ENCODE results near the gene CYB561D1. TPM values are rescaled to one million over a fixed set of nuclear protein-coding genes. Genes with fewer than 3 reads are reported as not detected.
"Not testable (repeated sequence)": the region's sequence is repeated elsewhere in the genome, so short reads cannot be mapped to it uniquely, and the experiment has no call there.

CYB561D1 gene, protein sequence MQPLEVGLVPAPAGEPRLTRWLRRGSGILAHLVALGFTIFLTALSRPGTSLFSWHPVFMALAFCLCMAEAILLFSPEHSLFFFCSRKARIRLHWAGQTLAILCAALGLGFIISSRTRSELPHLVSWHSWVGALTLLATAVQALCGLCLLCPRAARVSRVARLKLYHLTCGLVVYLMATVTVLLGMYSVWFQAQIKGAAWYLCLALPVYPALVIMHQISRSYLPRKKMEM
- total RNA-seq, result 10.5 TPM

DNA sequence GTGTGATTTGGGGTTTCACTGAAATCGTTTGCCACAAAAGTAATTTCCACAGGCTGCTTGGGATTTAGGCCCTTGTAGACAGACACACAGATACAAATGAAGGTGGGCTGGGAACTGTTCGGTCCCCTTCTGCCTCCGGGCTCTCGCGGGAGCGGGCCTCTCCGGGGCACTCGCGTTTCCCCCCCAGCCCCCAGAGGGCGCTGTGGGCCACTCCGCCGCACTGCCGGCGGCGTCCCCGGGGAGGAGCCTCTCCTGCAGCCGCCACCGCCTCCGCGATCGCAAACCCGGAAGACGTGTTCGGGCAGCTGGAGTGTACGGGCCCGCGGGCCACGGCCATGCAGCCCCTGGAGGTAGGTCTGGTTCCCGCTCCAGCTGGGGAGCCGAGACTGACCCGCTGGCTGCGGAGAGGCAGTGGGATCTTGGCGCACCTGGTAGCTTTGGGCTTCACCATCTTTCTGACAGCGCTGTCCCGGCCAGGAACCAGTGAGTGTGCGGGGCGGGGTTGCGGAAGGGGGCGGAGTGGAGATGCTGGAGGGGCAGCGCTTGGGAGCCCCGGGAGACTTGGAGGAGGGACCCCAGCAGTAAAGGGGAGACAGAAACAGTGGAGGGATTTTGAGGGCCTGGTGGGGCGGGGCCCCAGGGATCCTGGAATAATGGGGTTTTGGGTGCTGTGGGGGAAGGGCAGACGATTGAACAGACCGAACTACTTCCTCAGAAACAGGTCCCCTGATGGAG is at the start of gene CYB561D1:
Gene CYB561D1, plus strand, starts transcription at position 290 of the 735 bp plus-strand sequence. Its CDS starts 46 bp downstream, at position 336.
- DNase-seq (ENCODE audit: low spot score), result peak; percentile 89

DNA sequence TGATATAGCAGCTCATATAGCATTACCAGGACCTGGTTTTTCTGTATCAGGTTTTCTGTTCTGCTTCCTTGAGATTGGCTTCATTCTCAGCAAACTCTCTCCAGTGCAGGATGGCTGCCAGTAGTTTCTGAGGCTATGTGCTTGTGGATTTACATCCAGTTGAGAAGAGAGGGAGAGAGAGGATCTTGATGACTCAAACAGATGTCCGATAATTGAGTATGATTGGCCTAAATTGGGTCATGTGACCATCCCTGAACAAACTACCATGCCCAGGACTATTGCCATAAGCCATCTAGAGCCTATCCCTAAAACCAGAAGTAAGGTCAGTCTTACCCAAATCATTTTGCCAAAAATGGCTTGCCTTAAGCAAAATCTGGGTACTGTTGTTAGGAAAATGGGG is 49.5 kb upstream of the CYB561D1 start:
- DNase-seq (ENCODE audit: low spot score), result no peak

DNA sequence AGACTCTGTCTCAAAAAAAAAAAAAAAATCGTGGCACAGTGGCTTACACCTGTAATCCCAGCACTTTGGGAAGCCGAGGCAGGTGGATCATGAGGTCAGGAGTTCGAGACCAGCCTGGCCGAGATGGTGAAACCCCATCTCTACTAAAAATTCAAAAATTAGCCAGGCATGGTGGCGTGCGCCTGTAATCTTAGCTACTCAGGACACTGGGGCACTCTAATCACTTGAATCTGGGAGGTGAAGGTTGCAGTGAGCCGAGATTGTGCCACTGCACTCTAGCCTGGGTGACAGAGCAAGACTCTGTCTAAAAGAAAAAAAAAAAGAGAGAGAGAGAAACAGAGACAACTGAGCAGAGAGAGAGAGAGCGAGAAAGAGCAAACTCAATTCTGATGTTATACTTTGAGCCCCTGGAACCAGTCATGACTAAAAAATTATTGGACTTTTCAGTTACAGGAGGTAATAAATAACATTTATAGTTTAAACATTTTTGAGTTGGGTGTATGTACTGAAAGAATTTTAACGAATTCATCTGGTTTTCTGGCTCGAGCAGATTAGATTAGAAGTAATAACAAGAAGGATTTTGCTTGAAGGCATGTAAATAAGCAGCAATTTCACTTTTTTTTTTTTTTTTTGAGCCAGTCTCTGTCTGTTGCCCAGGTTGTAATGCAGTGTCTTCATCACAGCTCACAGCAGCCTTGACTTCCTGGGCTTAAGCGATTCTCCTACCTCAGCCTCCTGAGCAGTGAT is 47.8 kb upstream of the CYB561D1 start:
- not testable (repeated sequence) for DNase-seq (ENCODE audit: low spot score)

DNA sequence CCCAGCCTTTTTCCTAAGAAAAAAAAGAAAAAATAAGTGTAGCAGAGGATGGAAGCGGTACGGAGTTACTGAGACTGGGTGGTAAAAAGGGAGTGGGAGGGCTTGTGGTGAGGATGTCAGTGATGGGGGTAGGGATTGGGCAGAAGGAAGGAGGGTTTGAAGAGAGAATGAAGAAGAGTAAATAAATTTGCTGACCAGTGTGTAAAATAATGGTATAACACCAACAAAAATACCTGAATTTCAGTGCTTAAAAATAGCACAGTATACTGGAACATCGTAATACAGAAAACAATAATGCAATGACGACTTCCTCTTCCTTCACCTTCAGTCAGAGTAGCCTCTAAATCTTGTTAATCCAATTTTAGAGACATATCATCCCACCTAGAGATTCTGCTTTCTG is 46.4 kb upstream of the CYB561D1 start:
- DNase-seq (ENCODE audit: low spot score), result no peak

DNA sequence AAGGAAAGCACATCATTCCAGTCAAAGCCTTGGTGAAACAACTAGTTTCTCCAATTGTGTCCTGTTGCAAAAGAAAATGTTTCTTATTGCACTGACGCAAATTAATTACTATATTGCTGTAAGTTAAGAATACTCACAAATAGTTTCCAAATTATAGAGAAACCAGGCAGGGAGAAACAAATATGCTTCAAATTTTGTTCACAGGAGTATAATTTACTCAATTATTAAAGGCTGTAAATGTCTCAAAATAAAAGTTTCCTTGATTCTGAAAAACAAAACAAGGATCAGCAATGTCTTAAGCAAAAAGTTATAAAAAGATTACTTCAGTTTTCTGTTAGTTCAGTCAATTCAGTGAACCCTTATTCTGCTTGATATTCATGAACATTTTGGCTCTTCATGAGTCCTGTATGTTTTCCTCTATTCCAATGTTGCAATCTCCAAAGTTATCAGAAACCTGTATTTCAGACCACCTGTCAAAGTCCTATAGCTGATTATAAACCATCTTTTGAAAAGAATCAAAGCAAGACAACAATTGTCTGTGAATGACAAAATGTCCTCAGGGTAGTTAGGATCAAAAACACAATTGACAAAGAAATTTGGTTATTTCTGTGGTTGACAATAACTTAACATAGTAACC is 39.3 kb upstream of the CYB561D1 start:
- DNase-seq (ENCODE audit: low spot score), result no peak

DNA sequence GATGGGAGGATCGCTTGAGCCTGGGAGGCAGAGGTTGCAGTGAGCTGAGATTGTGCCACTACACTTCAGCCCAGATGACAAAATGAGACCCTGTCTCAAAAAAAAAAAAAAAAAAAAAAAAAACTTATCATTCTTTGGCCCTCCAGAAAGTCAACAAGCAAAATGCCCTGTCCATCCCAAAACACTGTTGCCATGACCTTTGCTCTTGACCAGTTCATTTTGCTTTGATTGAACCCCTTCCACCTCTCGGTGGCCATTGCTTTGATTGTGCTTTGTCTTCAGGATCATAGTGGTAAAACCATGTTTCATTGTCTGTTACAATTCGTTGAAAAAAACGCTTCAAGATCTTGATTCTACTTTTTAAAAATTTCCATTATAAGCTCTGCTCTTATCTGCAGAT is 36.1 kb upstream of the CYB561D1 start:
- DNase-seq (ENCODE audit: low spot score), result no peak

DNA sequence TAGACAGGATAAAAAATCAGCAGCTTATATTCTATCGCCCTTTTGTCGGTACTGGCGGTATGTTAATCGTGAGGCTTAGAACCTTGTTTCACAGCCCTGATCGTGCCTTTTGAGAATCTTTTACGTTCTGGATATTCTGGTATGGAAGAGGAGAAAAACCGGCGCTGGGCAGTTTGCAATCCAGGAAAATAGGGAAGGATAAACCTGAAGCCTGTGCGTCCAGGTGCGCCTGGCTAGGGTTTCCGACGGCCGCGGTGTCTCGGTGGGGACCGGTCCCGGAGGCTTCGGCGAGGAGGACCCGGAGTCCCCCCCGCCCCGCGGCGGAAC is 27.8 kb upstream of the CYB561D1 start:
- DNase-seq (ENCODE audit: low spot score), result no peak

DNA sequence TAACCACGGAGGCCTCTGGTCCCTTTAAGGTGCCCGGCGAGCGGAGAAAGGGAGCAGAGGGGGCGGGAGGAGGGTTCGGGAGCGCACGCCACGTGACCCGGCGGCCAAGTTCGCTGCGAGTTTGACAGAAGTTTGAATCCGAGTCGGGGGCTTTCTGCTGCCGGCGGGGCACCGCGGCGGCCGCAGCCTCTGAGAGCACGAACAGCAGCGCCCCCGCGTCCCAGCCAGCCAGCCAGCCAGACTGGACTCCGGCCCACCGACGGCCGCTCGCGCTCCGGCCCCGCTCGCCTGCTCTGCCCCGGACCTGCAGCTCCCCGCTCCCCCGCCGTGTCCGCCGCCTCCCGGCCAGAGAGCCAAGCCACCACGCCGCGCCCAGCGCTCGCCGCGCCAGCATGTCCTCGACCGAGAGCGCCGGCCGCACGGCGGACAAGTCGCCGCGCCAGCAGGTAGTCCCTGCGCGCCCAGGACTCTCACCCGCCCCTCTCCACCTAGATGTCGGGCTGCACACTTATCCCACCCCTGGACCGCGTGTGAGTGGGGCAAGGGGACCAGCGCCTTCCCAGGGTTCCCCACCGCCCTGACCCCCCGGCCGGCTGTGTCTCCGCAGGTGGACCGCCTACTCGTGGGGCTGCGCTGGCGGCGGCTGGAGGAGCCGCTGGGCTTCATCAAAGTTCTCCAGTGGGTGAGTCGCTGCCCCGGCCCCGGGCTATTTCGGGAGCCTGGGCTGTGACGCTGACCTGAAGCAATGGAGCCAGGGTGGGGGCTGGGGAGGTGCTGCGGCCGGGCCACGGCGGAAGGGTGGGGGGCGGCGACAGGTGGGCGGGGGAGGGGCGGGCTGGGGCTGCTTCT is 27.2 kb upstream of the CYB561D1 start, which contains the start of gene SYPL2:
Gene SYPL2, plus strand, starts transcription at position 95 of the 849 bp plus-strand sequence. Its CDS starts 298 bp downstream, at position 393.
- no peak for DNase-seq (ENCODE audit: low spot score)

DNA sequence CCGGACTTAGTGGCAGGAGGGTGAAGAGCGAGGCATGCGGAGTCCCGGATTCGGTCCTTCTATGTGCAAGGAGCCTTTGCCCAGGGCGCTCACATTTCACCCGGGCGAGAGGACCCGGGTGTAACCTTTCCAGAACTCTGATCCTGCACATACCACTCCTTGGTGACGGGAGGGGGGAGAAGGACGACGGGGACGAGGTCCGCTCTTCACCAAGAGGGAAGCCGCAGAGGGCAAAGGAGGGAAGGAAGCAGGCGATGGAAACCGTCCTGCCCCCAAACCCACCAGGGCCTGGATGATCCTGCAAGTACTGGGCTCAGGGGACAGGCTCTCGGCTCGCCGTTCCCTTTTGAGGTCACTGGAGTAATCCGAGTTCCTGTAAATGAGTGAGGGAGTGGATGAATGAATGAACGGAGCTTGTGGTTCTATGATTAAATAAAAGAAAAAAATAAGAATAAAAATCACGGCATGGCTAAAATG is 26.6 kb upstream of the CYB561D1 start:
- no peak for DNase-seq (ENCODE audit: low spot score)

DNA sequence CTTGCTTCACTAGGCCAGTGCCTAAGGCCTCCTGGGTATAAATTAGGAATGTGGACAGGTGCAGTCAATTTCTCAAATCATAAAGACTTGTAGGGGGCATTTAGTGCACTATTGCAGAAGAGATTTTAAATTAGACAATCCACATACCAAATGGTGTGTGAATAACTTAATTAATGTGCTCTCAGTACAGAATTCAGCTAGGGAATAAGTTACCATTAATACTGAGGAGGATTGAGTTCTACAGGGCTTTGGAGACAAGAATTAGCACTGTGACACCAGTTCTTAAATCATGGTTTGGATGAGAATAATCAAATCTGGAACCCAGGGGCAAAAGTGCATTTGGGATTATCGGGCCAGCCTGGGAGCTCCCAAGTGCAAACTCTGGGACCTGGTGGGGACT is 25.8 kb upstream of the CYB561D1 start:
- DNase-seq (ENCODE audit: low spot score), result no peak

DNA sequence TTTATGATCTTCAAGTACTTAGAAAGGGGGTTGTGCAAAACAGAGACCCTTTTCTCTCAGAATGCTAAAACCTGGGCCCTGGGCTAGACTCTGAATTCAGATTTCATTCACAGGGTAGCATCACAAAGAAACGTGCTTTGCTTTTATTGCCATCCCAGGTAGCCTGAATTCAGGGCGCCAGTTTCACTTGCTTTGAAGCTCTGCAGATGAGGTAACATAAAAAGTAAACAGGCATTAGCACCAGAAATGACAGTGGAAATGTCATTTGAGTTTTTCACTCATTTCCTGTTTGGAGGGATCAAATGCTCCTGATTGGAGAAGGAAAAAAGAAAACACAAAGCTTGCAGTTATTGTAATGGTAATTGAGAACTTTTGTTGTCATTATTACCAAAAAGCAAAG is 25.0 kb upstream of the CYB561D1 start:
- no peak for DNase-seq (ENCODE audit: low spot score)

DNA sequence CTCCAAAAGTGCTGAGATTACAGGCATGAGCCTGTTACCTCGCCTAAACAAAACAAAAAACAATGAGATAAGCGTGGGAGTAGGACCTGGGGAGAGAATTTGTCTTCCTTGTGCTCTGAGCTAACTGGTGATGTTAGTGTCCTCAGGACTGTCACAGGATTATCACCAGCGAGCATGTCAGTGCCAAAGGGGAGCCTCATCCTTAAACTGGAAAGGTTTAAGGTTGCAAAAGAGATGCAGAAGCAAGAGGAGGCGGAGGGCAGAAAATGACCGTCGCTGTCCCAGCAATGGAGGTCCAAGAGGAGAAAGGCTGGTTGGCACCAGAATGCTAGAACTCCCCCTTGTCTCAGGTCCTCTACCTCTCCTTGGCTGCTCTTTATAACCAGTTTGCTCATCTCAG is 23.6 kb upstream of the CYB561D1 start:
- no peak for DNase-seq (ENCODE audit: low spot score)

DNA sequence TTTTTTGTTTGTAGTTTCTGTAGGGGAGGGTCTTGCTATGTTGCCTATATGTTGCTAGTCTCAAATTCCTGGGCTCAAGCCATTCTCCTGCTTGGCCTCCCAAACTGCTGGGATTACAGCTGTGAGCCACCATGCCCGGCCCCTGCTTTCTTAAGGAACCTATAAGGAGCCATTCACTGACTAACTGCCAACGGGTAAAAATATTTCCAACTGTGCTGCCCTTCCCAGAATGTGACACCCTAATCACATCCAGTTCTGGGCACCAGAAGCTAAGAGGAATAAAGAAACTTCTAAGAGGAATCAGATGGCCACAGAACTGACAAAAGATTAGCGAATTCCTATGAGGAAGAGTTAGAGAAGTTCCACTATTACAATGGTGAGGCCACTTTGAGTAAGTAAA is 21.1 kb upstream of the CYB561D1 start:
- no peak for DNase-seq (ENCODE audit: low spot score)

DNA sequence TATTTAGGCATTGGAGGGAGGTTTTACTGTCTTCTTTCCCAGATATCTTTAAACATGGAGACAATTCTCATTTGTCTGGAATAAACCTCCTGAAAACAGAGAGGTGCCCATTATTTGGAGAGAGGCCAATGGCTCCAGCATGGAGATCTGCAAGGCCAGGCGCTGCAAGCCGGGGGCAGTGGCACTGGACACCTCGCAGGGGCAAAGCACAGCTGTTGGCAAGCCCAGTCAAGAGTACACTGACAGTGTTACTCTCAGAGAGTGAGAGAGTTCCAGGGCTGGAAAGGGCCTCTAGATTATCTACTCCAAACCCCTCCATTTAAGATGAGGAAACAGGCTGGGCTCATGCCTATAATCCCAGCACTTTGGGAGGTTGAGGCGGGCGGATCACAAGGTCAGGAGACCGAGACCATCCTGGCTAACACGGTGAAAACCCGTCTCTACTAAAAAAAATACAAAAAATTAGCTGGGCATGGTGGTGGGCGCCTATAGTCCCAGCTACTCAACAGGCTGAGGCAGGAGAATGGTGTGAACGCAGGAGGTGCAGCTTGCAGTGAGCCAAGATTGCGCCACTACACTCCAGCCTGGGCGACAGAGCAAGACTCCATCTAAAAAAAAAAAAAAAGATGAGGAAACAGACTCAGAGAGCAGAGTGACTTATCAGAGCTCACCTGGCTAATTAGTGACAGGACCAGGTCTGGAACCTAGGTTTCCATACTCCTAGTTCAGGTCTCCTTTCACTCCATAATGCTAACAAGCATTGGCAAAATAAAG is 20.4 kb upstream of the CYB561D1 start:
- DNase-seq (ENCODE audit: low spot score), result not testable (repeated sequence)

DNA sequence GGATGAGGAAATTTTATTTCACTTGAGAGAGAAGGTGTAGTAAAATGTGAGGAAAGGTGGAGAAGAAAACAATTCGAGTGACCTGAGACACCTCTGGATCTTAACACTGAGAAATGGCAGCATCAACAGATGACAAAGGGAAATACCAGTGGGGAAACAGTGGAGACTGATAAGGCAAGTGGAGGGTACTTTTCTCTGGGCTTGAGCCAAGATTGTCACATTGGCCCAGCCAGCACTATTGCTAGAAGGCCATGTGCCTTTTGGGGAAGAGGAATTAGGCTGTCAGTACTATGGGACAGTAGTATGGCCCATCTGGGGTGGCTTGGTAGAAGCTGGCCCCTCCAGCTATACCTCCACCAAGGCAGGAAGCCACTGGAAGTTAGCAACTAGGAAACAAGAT is 19.2 kb upstream of the CYB561D1 start:
- no peak for DNase-seq (ENCODE audit: low spot score)

DNA sequence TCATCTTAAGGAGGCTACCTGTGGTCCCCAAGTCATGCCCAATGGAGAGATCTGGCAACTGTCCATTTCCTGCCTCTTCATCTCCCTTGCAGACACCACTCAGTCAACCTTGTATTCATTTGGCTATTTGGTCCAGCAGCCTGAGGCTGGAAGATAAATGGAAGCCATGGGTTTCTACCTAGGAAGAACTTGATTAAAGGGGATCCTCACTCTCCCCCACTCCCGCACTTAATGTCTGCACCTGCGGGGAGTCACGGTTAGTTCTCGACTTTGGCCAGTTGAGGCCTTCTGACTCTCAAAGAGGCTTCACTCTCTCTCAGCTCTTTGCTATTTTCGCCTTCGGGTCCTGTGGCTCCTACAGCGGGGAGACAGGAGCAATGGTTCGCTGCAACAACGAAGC is 18.6 kb upstream of the CYB561D1 start:
- no peak for DNase-seq (ENCODE audit: low spot score)

DNA sequence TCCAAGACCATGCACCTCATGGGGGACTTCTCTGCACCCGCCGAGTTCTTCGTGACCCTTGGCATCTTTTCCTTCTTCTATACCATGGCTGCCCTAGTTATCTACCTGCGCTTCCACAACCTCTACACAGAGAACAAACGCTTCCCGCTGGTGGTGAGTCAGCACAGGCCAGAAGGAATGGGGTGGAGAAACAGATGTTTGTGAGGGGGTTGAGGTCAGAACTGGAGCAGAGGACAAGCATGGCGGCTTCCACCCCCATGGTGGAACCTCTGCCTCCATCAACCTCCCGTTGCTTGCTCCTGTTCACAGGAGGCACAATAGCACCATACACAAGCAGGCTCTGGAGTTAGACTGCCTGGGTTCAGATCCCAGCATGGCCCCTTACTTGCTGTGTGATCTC is 17.1 kb upstream of the CYB561D1 start:
- DNase-seq (ENCODE audit: low spot score), result no peak

DNA sequence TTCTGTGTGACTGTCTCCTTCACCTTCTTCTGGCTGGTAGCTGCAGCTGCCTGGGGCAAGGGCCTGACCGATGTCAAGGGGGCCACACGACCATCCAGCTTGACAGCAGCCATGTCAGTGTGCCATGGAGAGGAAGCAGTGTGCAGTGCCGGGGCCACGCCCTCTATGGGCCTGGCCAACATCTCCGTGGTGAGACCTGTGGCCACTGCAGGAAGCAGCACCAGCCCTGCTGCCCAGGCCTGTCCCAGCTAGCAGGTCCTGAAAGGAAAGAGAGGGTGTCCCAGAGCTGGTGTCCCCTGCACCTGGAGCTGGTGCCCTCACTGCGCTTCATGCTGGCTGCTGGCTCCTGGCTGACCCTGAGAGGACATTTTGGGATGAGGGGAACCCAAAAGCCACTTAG is 16.1 kb upstream of the CYB561D1 start:
- no peak for DNase-seq (ENCODE audit: low spot score)

DNA sequence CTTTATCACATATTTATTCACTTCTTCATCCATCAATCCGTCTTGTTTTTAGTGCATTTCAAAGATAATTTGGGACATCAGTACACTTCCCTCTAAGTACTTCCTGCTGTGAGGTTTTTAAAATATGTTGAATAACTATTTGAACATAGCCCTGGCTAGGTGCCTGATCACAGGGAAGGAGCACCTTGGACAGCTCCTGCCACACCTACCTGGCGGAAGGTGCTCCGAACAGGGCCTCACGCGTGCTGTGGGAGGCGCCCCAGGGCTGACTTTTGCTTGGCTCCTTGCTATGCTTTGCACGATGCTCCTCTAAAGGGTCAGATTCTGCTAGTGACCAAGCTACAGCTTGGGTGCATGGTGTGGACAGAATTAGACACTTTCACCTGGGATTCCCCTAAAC is 15.1 kb upstream of the CYB561D1 start:
- DNase-seq (ENCODE audit: low spot score), result no peak

DNA sequence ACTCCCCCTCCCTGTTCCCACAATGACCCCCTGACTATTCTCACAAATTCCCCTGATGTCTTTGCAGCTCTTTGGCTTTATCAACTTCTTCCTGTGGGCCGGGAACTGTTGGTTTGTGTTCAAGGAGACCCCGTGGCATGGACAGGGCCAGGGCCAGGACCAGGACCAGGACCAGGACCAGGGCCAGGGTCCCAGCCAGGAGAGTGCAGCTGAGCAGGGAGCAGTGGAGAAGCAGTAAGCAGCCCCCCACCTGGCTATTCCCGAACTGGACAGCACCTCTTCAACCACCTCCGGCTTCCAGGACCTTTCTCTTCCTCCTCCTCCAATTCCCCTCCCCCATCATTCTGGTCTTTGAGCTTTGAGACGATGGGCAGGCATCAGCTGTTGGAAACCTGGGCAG is 14.6 kb upstream of the CYB561D1 start:
- DNase-seq (ENCODE audit: low spot score), result no peak

DNA sequence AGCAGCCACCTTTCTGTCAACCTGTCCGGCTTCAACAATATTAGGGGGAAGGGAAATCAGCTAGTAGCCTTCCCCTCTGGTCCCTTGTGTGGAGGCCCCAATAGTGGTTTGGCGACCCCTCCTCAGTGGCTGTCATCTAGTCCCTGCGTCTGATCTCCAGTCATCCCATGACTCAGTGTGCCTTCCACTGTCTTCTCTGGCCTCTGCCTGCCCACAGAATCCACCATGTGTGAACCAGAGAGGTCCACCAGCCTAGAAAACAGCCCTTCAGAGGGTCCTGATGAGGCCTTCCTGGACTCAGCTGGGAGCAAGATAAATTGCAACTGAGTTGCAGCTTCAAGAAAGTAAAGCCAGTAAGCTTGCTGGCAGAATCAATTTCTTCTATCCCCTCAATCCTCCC is 14.0 kb upstream of the CYB561D1 start:
- no peak for DNase-seq (ENCODE audit: low spot score)

All from ureter (tissue), 1 donor.